Epithelial cell of proximal tubule (primary cell): ENCODE measurements around the gene GIMAP6. TPM values are rescaled to one million over a fixed set of nuclear protein-coding genes. Genes with fewer than 3 reads are reported as not detected.
"Not testable (repeated sequence)": the region's sequence is repeated elsewhere in the genome, so short reads cannot be mapped to it uniquely, and the experiment has no call there.

ENCODE experiments used
- DNase-seq: peaks from one replicate; pipeline ENCODE4 v3.0.0-alpha.2; 2011; ENCODE audit warnings: low read depth
- H3K4me3 ChIP-seq: 2 replicates; pipeline ENCODE4 v1.5.1; 2011; ENCODE audit warnings: low read depth, mild to moderate bottlenecking, low read length
- total RNA-seq: library from RNA; depleted of rRNA; stranded (reverse); fragments of >200 nt; gene quantifications from 2 replicates; pipeline ENCODE4 v1.2.3, GENCODE V29; 2015
- TF ChIP-seq, protein P1 (sequence below): conservative IDR thresholded peaks from 2 replicates; pipeline ENCODE4 v1.5.1; 2012; ENCODE audit warnings: low read depth, mild to moderate bottlenecking, low read length

GIMAP6 gene
- total RNA-seq, 1 donor from 2014 or later = not detected

DNA sequence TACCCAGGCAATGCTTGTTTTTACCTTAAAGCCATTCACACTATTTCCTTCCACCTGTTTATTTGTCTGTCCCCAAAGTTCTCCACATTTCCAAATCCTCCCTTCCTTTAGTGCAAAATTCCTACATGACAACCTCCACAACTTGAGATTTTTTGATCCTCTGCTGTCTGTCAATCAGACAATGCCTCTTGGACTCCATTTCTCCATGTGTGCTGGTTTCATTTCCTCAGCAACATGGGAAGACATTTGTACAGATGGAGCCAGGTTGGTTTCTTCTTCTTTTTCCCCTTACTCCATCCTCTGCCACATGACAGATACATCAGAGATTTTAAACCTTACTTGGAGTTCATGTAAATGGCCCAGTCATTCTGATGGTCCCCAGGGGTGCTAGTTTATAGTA lies 34.2 kb upstream of the GIMAP6 start:
- TF ChIP-seq, protein P1, sequence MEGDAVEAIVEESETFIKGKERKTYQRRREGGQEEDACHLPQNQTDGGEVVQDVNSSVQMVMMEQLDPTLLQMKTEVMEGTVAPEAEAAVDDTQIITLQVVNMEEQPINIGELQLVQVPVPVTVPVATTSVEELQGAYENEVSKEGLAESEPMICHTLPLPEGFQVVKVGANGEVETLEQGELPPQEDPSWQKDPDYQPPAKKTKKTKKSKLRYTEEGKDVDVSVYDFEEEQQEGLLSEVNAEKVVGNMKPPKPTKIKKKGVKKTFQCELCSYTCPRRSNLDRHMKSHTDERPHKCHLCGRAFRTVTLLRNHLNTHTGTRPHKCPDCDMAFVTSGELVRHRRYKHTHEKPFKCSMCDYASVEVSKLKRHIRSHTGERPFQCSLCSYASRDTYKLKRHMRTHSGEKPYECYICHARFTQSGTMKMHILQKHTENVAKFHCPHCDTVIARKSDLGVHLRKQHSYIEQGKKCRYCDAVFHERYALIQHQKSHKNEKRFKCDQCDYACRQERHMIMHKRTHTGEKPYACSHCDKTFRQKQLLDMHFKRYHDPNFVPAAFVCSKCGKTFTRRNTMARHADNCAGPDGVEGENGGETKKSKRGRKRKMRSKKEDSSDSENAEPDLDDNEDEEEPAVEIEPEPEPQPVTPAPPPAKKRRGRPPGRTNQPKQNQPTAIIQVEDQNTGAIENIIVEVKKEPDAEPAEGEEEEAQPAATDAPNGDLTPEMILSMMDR = no peak
- no peak for DNase-seq
- no peak overlapping the region for H3K4me3 ChIP-seq

DNA sequence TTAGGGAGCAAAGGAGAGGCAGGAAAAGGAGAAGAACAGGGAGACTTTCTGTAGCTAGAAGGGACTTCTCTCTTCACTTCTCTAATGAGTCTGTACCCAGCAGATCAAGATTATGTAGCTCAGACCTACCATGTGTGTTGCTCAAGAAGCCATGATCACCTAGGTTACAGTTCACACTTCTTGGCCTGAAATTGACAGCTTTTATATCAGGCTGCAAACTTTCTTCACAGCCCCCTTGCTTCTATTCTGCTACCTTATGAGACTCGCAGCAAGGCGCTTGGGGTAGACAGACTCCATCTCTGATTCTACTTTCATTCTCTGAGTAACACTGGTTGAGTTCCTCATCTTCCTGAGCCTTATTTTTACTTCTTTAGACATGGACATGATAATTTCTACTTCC lies 33.7 kb upstream of the GIMAP6 start:
- TF ChIP-seq, protein P1 = no peak
- DNase-seq = no peak
- H3K4me3 ChIP-seq = no peak overlapping the region

DNA sequence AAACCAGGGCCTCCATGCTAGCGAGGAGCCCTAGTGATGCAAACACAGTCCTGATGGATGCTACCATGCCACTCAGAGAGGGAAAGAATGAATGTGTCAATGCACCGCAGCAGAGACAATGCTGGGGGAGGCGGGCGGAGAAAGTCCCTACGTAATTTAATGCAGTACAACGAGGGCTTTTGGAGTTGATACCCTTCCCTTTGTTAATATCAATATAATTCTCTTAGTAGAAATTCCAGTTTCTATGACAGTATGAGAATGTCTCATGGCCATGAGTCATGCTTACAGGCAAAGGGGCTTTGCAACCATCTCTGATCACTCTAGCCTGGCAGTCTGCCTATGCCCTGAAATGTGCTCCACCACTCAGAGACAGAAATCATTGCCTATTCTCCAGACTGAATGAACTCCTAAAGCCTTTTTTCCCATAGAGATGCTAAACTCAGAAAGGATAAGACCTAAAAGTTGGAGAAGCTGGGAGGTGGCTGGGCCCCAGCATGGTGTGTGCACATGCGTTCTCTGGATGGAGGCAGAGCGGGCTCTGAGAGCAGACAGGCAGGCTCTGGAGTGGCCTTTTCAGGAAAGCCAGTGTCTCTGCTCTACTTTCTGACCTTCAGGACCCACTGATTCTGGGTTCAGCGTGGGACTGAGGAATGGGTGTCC lies 33.0 kb upstream of the GIMAP6 start:
- no peak for DNase-seq
- no peak overlapping the region for H3K4me3 ChIP-seq
- TF ChIP-seq, protein P1 = no peak

DNA sequence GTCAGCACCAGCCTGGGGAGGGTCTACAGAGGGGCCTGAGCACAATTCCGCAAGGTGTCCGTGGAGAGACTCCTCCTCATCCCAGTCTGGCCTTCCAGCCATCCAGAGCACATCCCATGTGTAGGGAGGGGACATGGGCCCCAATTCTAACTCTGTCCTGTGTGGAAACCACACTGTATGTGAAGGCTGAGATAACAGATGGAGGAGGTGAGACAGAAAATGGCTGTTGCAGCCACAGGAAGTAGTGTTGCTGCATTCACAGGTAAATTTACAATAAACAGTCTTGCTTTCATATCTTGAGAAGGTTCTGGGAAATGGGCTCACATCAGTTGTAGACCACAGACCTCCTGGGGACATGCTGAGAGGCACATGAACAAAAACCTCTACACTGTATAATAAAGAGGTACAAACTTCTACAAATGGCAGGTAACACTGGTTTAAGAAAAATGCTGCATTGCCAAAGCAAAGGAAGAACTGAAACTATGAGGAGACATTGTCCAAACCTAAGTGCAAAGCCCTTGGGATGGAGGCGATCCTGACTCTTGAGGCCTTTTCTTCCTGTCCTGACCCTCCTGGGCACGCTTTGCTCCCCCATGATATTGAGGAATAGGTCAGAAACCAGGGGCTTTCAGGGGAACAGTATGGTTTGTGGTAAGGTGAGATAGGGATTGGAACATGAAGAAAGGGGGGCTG lies 31.8 kb upstream of the GIMAP6 start:
- TF ChIP-seq, protein P1 = no peak
- no peak for DNase-seq
- H3K4me3 ChIP-seq = no peak overlapping the region

DNA sequence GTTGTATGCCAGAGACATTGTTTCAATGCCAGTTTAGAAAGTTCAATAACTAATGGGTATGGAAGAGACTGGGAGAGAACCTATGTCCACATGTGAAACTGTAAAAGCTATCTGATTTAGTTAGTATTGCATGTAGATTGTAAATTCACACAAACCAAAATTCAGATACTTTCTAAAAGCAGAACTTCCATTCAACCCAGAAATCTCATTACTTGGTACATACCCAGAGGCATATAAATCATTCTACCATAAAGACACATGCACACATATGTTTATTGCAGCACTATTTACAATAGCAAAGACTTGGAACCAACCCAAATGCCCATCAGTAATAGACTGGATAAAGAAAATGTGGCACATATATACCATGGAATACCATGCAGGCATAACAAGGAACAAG lies 30.6 kb upstream of the GIMAP6 start:
- DNase-seq, H3K4me3 ChIP-seq: not testable (repeated sequence)

DNA sequence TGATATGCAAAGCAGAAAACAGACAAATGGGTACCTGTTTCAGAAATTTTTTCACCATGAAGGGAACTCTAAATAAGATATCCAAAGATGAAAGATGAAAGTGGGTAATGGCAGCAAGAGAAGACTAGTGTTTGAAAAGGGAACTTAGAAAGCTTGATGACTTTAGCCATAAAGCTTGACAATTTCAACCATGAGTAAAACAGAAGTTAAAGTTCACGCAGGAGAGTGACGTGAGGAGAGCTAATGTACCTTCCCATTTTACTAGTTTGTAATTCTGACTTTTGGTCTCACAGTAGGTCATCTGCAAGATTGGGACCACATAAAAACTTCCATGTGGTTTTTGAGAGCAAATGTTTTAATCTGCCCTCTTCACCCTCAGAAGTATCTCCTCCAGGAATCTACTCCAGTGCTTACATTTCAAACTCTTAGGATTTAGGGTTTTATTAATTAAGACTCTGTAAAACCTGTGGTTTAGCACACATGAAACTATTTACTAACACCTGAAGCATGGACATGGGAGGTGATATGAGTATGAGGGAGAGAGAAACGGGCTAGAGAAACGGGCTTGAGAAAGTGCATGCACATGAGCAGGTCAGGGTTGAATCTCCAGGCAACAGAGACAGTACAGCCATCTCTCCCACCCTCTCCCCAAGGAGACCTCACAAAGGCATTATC lies 28.9 kb upstream of the GIMAP6 start:
- H3K4me3 ChIP-seq = no peak overlapping the region
- TF ChIP-seq, protein P1 = no peak
- no peak for DNase-seq

DNA sequence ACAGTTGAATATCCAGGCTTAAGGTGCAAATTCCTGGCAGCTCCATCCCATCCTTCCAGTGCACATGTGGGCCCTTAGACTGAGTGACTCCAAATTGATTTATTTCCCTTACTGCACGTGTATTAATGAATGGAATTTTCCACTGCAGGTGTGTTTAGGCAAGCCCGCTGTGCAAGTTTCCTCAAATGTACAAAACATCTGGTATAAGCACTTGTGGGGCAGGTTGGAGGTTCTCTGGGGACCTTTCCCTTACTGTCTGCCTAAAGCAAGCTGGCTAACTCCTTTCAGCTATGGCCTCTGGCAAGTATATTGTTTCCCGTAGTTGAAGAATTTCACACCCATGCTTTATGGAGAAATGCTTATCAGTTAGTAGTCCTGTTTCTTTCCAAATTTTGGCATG lies 25.3 kb upstream of the GIMAP6 start:
- H3K4me3 ChIP-seq = no peak overlapping the region
- TF ChIP-seq, protein P1 = no peak
- DNase-seq = no peak
